Stomach (tissue), 9 donors: ENCODE data around the gene MT1M. TPM values are rescaled to one million over a fixed set of nuclear protein-coding genes. Genes with fewer than 3 reads are reported as not detected.
"Not testable (repeated sequence)": the region's sequence is repeated elsewhere in the genome, so short reads cannot be mapped to it uniquely, and the experiment has no call there.

ENCODE experiments used
- DNase-seq, 2 donors: peaks; one replicate each; pipeline versions ENCODE4 v3.0.0 to v3.0.0-alpha.2; 2013 to 2019
- H3K27ac ChIP-seq, 5 donors: fragments of 200-600 bp in 4 of 5; sonication (generic) in 4 of 5; one replicate each; pipeline ENCODE4 v1.5.1; 2013 to 2019; ENCODE audit warnings: mild to moderate bottlenecking in 1 of 5, moderate library complexity in 1 of 5
- H3K27me3 ChIP-seq, 3 donors: fragments of 200-600 bp; sonication (generic); one replicate each; pipeline ENCODE4 v1.5.1; 2017 to 2019; ENCODE audit warnings: mixed run types in 1 of 3
- H3K36me3 ChIP-seq, 4 donors: fragments of 200-600 bp; sonication (generic); 1 replicate in 3 of 4; 2 replicates in 1 of 4; pipeline ENCODE4 v1.5.1; 2016 to 2019
- H3K4me1 ChIP-seq, 4 donors: fragments of 200-600 bp; sonication (generic); one replicate each; pipeline ENCODE4 v1.5.1; 2016 to 2019
- H3K4me3 ChIP-seq, 4 donors: fragments of 200-600 bp; sonication (generic) in 3 of 4; one replicate each; pipeline ENCODE4 v1.5.1; 2016 to 2019; ENCODE audit warnings: mild to moderate bottlenecking in 1 of 4
- H3K9me3 ChIP-seq, 4 donors: fragments of 200-600 bp; sonication (generic); one replicate each; pipeline ENCODE4 v1.5.1; 2016 to 2019
- EP300 ChIP-seq: sonication (generic); formaldehyde crosslinking; IDR thresholded peaks from one replicate; pipeline ENCODE4 v1.6.1; 2017; ENCODE audit warnings: antibody characterized with exemption
- POLR2A ChIP-seq, 4 donors: fragments of 450-650 bp; IDR thresholded peaks; one replicate each; pipeline ENCODE4 v1.6.1; 2016; ENCODE audit warnings: antibody characterized with exemption in 4 of 4, control low read depth in 2 of 4, mild to moderate bottlenecking in 1 of 4, moderate library complexity in 1 of 4
- POLR2AphosphoS5 ChIP-seq, 3 donors: sonication (generic); formaldehyde crosslinking; IDR thresholded peaks; one replicate each; pipeline ENCODE4 v1.6.1; 2016; ENCODE audit warnings: antibody characterized with exemption in 3 of 3
- WGBS, 5 donors: extraction: QIAGEN DNeasy Blood & Tissue Kit in 3 of 5; methylation state at CpG; one replicate each; pipeline versions ENCODE4 v1.1.5 to v1.1.7; 2013 to 2018; 5-methylcytosine and 5-hydroxymethylcytosine counted together
- intact Hi-C: fragments of 100-400 bp; cut with DNase I; formaldehyde crosslinking; loops from one replicate; pipeline ENCODE4 v1.15.1; 2023; ENCODE audit warnings: low total_unique reads
- polyA plus RNA-seq, 3 donors: library from polyadenylated mRNA; stranded (reverse); fragments of 200-250 nt; gene quantifications; one replicate each; pipeline ENCODE4 v1.2.3, GENCODE V29; 2013
- total RNA-seq, 5 donors: library from RNA; depleted of rRNA; stranded (reverse); fragments of >200 nt; gene quantifications; one replicate each; pipeline versions ENCODE4 v1.1.0 to v1.2.3, GENCODE V29; 2014 to 2016
- TF ChIP-seq, protein P1 (sequence below), 7 experiments: fragments of 450-650 bp in 4 of 7; fragments of 200-600 bp in 3 of 7; sonication (generic) in 3 of 7; IDR thresholded peaks; one replicate each; pipeline ENCODE4 v1.5.1; 2016 to 2019; ENCODE audit warnings: antibody characterized with exemption in 7 of 7, control low read depth in 2 of 7, mild to moderate bottlenecking in 1 of 7
- donor health status: healthy with polysubstance abuse.
- donor health status: Bipolar disorder and iron deficiency.
- donor health status: healthy.

MT1M gene
- total and polyA plus RNA-seq, 8 donors, result 5.2 to 155 (median 57.4) TPM; not detected in 1

DNA sequence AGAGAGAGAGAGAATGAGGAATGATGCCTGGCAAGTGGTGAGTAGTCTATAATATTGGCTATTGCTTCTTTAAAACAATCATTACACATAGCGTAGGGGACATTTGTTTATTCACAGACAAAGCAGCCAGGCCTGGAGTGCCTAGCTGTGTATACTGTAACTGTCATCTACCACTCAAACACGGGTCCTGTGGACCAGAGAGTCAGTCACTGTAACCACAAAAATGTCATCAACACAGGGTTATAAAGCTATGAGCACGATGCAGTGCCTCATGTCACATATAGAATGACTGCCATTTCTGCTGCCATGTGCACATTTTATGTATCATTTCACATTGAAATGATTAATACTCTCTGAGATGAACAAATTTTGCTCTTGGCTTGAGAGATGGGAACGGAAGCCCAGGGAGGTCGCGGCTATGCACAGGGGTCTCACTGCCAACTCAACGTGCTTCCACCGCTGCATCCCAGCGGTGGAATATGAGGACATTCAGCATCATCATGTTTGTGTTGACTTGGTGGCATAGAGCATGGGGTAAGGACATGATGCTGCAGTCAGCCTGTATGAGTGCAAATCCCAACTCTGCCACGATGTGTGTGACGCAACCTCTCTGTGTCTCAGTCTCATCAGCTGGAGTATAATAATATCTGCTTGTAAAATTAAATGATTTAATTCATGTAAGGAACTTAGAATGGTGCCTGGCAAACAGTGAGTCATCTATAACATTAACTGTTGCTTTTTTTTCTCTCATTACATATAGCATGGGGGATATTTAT is 40.5 kb downstream of the MT1M start:
- WGBS, 5 donors, result 84 to 88% (median 86%) methylated on average over 11 of the region's 11 CpGs
- Histone ChIP-seq H3K4me1 (peaks cover 27 to 32% (median 32%) of the 10 kb centered on the region in 4 donors), H3K4me3 (no peak overlapping the region), H3K9me3 (no peaks in the 10 kb centered on the region), H3K36me3 (no peaks in the 10 kb centered on the region), H3K27me3 (peaks cover 0 to 96% (median 37%) of the 10 kb centered on the region in 3 donors), H3K27ac (no peak overlapping the region)
- no peak for TF ChIP-seq EP300
- TF ChIP-seq POLR2A (IDR thresholded peaks at IDR 0.05), result no peak
- TF ChIP-seq, protein P1, sequence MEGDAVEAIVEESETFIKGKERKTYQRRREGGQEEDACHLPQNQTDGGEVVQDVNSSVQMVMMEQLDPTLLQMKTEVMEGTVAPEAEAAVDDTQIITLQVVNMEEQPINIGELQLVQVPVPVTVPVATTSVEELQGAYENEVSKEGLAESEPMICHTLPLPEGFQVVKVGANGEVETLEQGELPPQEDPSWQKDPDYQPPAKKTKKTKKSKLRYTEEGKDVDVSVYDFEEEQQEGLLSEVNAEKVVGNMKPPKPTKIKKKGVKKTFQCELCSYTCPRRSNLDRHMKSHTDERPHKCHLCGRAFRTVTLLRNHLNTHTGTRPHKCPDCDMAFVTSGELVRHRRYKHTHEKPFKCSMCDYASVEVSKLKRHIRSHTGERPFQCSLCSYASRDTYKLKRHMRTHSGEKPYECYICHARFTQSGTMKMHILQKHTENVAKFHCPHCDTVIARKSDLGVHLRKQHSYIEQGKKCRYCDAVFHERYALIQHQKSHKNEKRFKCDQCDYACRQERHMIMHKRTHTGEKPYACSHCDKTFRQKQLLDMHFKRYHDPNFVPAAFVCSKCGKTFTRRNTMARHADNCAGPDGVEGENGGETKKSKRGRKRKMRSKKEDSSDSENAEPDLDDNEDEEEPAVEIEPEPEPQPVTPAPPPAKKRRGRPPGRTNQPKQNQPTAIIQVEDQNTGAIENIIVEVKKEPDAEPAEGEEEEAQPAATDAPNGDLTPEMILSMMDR (IDR thresholded peaks at IDR 0.05), result no peak
- no peak for TF ChIP-seq POLR2AphosphoS5 (IDR thresholded peaks at IDR 0.05)
- DNase-seq, result no peak
- intact Hi-C loops, result no loop called here

DNA sequence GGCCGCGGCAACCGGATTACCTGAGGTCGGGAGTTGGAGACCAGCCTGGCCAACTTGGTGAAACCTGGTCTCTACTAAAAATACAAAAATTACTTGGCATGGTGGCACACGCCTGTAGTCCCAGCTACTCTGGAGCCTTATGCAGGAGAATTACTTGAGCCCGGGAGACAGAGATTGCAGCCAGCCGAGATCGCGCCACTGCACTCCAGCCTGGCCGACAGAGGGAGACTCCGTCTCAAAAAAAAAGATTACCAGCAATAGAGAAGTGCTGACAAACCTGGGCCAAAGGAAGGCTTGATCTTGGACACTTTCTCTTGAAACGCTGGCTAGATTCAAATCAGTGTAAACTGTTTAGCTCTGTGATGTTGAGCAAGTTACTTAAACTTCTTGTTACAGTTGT is 41.5 kb downstream of the MT1M start:
- DNase-seq, result peak; percentile 56 to 64
- intact Hi-C loops, result no loop called here
- H3K9me3 ChIP-seq, result no peaks in the 10 kb centered on the region
- H3K4me3 ChIP-seq, result no peak overlapping the region
- no peak overlapping the region for H3K27ac ChIP-seq
- H3K27me3 ChIP-seq, result peaks cover 0 to 86% (median 29%) of the 10 kb centered on the region in 3 donors
- peaks cover 21 to 24% (median 22%) of the 10 kb centered on the region in 4 donors for H3K4me1 ChIP-seq
- no peaks in the 10 kb centered on the region for H3K36me3 ChIP-seq
- WGBS, 5 donors, result 36 to 38% (median 37%) methylated on average over 12 of the region's 12 CpGs
- TF ChIP-seq, protein P1 (IDR thresholded peaks at IDR 0.05), result peak in 5 of 7 experiments; percentile 53 to 78 (median 58)
- TF ChIP-seq POLR2AphosphoS5 (IDR thresholded peaks at IDR 0.05), result no peak

DNA sequence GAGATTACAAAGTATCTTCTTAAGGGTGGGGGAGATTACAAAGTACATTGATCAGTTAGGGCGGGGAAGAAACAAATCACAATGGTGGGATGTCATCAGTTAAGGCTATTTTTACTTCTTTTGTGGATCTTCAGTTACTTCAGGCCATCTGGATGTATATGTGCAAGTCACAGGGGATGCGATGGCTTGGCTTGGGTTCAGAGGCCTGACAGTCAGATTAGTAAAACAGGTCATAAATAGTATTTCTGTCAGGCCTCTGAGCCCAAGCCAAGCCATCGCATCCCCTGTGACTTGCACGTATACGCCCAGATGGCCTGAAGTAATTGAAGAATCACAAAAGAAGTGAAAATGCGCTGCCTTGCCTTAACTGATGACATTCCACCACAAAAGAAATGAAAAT is 42.1 kb downstream of the MT1M start:
- peaks cover 15 to 17% (median 16%) of the 10 kb centered on the region in 4 donors for H3K4me1 ChIP-seq
- intact Hi-C loops, DNase-seq, H3K4me3 ChIP-seq, H3K36me3 ChIP-seq, H3K27ac ChIP-seq, H3K9me3 ChIP-seq: not testable (repeated sequence)
- H3K27me3 ChIP-seq, result peaks cover 0 to 80% (median 23%) of the 10 kb centered on the region in 3 donors
- 90 to 96% (median 92%) methylated on average over 6 of the region's 6 CpGs for WGBS, 5 donors

DNA sequence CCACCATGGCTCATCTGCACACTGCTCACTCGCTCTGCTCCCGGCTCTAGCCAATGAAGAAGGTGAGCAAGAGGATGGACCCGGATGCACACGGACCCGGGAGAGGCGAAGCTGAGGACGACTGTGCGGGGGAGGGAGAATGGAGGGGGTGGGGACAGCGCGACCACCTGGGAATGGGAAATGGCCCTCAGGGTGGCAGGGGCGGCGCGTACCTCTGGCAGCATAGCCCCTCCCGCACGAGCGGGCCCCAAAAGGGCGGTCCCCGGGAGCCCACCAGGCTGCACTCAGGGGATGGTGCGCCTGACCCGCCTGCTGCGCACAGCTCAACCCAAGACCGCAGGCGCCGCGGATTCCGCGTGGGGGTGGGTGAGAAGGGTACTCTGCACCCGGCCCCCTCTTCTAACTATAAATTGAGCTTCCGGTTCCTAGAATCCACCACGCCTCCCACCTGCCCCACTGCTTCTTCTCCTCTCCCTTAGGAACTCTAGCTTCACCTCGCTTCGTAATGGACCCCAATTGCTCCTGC is 43.3 kb downstream of the MT1M start:
- TF ChIP-seq POLR2AphosphoS5 (IDR thresholded peaks at IDR 0.05), result no peak
- no peak for TF ChIP-seq POLR2A (IDR thresholded peaks at IDR 0.05)
- TF ChIP-seq, protein P1 (IDR thresholded peaks at IDR 0.05), result no peak
- TF ChIP-seq EP300, result no peak
- no peaks in the 10 kb centered on the region for H3K9me3 ChIP-seq
- 5 to 14% (median 6%) methylated on average over 22 to 32 of the region's 32 CpGs for WGBS, 5 donors
- DNase-seq, result peak in 1 of 2 donors; percentile 58
- peak overlapping the region in 1 of 5 donors; percentile 5 for H3K27ac ChIP-seq
- peaks cover 7 to 11% (median 11%) of the 10 kb centered on the region in 4 donors for H3K4me1 ChIP-seq
- H3K27me3 ChIP-seq, result peaks cover 0 to 68% (median 15%) of the 10 kb centered on the region in 3 donors
- H3K36me3 ChIP-seq, result no peaks in the 10 kb centered on the region
- H3K4me3 ChIP-seq, result peak overlapping the region; percentile 31 to 39 (median 38)
- intact Hi-C loops, result no loop called here

DNA sequence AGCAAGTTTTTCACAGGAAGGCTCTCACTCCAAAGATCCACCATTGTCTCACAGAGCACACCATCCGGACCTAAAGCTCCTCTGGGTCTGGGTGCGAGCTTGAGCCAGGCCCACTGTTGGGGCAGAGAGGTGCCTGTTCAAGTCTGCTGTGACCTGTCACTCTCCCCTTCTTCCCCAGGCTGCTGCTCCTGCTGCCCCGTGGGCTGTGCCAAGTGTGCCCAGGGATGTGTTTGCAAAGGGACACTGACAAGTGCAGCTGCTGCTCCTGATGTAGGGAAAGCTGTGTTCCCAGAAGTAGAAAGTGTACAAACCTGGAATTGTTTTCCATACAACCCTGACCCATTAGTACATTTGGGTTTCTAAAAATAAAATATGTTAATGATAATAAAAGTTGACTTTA is 45.0 kb downstream of the MT1M start:
- no peaks in the 10 kb centered on the region for H3K36me3 ChIP-seq
- H3K4me3 ChIP-seq, result no peak overlapping the region
- TF ChIP-seq EP300 (no peak), POLR2A (IDR thresholded peaks at IDR 0.05) (no peak), POLR2AphosphoS5 (IDR thresholded peaks at IDR 0.05) (no peak)
- TF ChIP-seq, protein P1 (IDR thresholded peaks at IDR 0.05), result no peak
- intact Hi-C loops, result no loop called here
- H3K27ac ChIP-seq, result no peak overlapping the region
- H3K9me3 ChIP-seq, result no peaks in the 10 kb centered on the region
- 56 to 86% (median 68%) methylated on average over 3 of the region's 3 CpGs for WGBS, 5 donors
- H3K4me1 ChIP-seq, result peaks cover 11 to 22% (median 18%) of the 10 kb centered on the region in 4 donors
- DNase-seq, result no peak
- H3K27me3 ChIP-seq, result peaks cover 0 to 54% (median 15%) of the 10 kb centered on the region in 3 donors
